Left hindlimb (tissue), 1 donor: ENCODE data around the gene PRG3.

Source experiments
- DNase-seq: peaks from one replicate; pipeline ENCODE4 v3.0.0-alpha.2; 2018

The PRG3 gene

GRCh38 chr11:57335343-57336110 lies 45.4 kb downstream of the PRG3 start, which contains the start of gene SSRP1:
Gene SSRP1 (minus strand): TSS chr11:57335892. CDS start chr11:57335121, 771 bp downstream.
- peak; percentile 91 for DNase-seq

GRCh38 chr11:57335023-57335342 lies 46.0 kb downstream of the PRG3 start:
- no peak for DNase-seq

GRCh38 chr11:57332694-57333440 lies 48.1 kb downstream of the PRG3 start:
- no peak for DNase-seq

- no peak for DNase-seq
Measured at GRCh38 chr11:57331720-57332119, 49.2 kb downstream of the PRG3 start.

GRCh38 chr11:57330029-57330428 lies 50.9 kb downstream of the PRG3 start:
- no peak for DNase-seq

- DNase-seq, result no peak
Measured at GRCh38 chr11:57327721-57328120, 53.2 kb downstream of the PRG3 start.
